SK-MEL-5 (cell line): ENCODE measurements around the gene EP300. TPM values are rescaled to one million over a fixed set of nuclear protein-coding genes. Genes with fewer than 3 reads are reported as not detected.
"Not testable (repeated sequence)": the region's sequence is repeated elsewhere in the genome, so short reads cannot be mapped to it uniquely, and the experiment has no call there.

Experiments
- DNase-seq: peaks from one replicate; pipeline ENCODE4 v3.0.0-alpha.2; 2016; ENCODE audit warnings: low read depth, low spot score
- in situ Hi-C: cut with HindIII; loops from 2 replicates; pipeline ENCODE4 v1.10.0; 2016; ENCODE audit warnings: low sequenced_read_pairs, high pct_unique_total_duplicates, low pct_unique_long_range_greater_than_20kb
- polyA plus RNA-seq, 2 experiments: library from polyadenylated mRNA; depleted of rRNA; stranded (reverse); fragments of >200 nt; gene quantifications; 2 replicates each; pipeline ENCODE4 v1.2.3, GENCODE V29; 2015
- total RNA-seq: library from RNA; depleted of rRNA; stranded (reverse); fragments of >200 nt; shearing (Covaris generic); gene quantifications from 2 replicates; pipeline ENCODE4 v1.2.3, GENCODE V29; 2014; rRNA removed

The EP300 gene
- 29.0 and 33.4 TPM in 2 replicates for total RNA-seq
- 49.2 and 50.9 TPM in 2 replicates for polyA plus RNA-seq (2015; cell fraction: cytosol; rRNA removed)
- 21.4 and 35.0 TPM in 2 replicates for polyA plus RNA-seq (2015; cell fraction: nucleus; rRNA removed)

GRCh38 chr22:41092023-41092817, at the start of gene EP300:
EP300 (plus strand) TSS chr22:41092592; CDS start chr22:41093005, 413 bp downstream.
- DNase-seq: peak; percentile 82
- in situ Hi-C loops: no loop called here

DNA sequence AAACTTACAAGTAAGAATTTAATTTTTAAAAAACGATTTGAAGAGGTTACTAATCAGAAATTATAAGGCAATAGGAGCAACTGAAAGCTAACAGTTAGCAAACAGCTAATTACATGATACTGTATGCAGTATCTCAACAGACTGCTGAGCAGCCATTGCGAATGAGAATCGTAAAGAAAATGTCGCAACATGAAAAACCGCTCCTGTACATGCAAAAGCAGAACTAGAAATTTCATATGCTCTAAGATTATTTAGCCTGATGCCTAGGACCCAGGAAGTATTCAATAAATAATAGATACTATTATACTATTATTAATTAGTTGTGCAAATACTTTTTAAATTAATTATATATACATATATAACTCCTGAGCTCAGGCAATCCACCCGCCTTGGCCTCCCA, 48.7 kb upstream of the EP300 start:
- no peak for DNase-seq
- in situ Hi-C loops: no loop called here

GRCh38 chr22:41045575-41045974, 46.8 kb upstream of the EP300 start:
- DNase-seq, in situ Hi-C loops: not testable (repeated sequence)

DNA sequence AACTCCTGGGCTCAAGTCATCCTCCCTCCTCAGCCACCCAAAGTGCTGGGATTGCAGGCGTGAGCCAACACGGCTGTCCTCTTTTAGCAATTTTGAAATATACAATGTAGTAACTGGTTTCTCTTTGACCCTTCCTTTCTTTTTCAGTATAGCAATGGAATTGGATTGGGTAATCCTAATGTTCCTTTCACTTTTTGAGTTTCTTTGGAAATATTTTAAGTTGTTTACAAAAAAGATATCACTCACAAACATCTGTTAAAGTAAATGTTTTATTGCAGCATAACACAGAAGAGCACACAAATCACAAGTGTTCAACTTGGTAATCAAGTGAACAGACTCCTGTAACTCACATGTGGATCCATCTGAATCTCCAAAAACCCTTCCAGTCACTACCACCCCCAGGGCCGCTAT, 44.6 kb upstream of the EP300 start:
- in situ Hi-C loops: no loop called here
- no peak for DNase-seq

DNA sequence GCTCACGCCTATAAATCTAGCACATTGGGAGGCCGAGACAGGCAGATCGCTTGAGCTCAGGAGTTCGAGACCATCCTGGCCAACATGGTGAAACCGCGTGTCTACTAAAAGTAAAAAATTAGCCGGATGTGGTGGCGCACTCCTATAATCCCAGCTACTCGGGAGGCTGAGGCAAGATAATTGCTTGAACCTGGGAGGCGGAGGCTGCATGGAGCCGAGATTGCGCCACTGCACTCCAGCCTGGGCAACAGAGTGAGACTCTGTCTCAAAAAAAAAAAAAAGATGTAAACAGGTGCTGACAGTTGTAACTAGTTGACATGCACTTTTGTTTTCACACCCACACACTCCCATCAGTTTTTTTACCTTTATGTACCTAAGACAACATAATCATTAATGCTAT, 44.0 kb upstream of the EP300 start:
- DNase-seq, in situ Hi-C loops: not testable (repeated sequence)

GRCh38 chr22:41048791-41049717, 43.3 kb upstream of the EP300 start:
- no peak for DNase-seq
- in situ Hi-C loops: no loop called here

DNA sequence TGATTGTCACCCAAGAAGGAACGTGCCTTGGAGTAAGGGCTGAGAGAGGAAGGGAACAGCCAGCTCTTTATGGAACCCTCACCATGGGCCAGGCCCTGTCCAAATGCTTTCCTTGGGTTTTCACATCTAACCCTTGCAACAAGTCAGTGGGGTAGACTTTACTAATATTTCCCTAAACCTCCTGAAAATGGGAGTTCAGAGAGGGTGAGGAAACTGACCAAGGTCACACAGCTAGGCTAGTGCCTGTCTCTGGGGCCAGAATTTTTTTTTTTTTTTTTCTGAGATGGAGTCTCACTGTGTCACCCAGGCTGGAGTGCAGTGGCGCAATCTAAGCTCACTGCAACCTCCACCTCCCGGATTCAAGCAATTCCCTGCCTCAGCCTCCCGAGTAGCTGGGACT, 42.6 kb upstream of the EP300 start:
- in situ Hi-C loops, DNase-seq: not testable (repeated sequence)

DNA sequence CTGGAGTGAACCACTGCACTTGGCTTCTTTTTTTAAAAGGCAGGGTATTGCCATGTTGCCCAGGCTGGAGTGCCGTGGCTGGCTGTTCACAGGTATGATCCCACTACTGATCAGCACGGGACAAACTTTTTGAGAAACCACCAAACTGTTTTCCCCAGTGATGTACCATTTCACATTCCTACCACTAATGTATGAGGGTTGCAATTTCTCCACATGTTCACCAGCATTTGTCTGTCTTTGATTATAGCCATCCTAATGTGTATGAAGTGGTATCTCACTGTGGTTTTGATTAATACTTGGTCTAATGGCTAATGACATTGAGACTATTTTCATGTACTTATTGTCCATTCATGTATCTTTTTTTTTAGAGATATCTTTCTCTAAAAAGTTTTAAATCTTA, 41.5 kb upstream of the EP300 start:
- in situ Hi-C loops: no loop called here
- DNase-seq: no peak

- in situ Hi-C loops: no loop called here
- DNase-seq: no peak
Observed at GRCh38 chr22:41052661-41053490, 39.5 kb upstream of the EP300 start.

DNA sequence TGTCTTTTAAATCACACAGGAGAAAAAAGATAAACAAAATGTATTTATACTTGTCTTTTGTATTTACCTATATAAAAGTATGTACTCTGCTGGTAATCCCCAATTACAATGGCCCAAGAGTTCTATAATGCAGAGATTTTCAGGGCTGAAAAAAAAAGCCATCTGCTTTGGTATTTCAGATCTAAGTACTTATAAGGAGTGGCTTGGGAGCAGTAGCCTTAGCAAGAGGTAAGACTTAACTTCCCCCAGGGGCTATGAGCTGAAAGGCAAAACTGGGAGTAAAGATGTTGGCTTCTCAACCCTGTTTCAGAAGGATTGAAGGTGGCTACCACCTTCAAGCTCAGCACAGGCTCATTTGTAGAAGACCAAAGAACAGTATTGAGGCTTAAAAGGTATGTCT, 35.3 kb upstream of the EP300 start:
- no peak for DNase-seq
- in situ Hi-C loops: no loop called here

- in situ Hi-C loops: no loop called here
Observed at GRCh38 chr22:41062146-41062545, 30.2 kb upstream of the EP300 start.

GRCh38 chr22:41064326-41064725, 28.1 kb upstream of the EP300 start:
- in situ Hi-C loops, DNase-seq: not testable (repeated sequence)

More at GRCh38 chr22:41062146-41062545, 30.2 kb upstream of the EP300 start:
- DNase-seq: no peak

GRCh38 chr22:41066341-41066740, 26.1 kb upstream of the EP300 start:
- in situ Hi-C loops, DNase-seq: not testable (repeated sequence)

- DNase-seq, in situ Hi-C loops: not testable (repeated sequence)
Observed at GRCh38 chr22:41067968-41068367, 24.4 kb upstream of the EP300 start.

DNA sequence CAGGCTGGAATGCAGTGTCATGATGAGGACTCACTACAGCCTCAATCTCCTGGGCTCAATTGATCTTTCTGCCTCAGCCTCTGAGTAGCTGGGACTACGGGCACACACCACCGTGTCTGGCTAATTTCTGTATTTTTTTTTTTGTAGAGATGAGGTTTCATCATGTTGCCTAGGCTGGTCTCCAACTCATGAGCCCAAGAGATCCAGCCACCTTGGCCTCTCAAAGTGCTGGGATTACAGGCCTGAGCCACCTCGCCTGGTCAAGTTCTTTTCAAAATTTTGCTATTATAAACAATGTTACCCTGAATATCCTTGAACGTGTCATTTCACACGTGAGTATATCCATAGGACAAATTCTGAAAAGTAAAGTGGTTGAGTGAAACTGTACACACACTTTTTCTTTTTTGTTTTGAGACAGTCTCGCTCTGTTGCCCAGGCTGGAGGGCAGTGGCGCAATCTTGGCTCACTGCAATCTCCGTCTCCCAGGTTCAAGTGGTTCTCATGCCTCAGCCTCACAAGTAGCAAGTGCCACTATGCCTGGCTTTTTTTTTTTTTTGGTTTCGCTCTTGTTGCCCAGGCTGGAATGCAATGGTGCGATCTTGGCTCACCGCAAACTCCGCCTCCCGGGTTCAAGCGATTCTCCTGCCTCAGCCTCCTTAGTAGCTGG, 21.6 kb upstream of the EP300 start:
- in situ Hi-C loops: no loop called here
- DNase-seq: no peak

DNA sequence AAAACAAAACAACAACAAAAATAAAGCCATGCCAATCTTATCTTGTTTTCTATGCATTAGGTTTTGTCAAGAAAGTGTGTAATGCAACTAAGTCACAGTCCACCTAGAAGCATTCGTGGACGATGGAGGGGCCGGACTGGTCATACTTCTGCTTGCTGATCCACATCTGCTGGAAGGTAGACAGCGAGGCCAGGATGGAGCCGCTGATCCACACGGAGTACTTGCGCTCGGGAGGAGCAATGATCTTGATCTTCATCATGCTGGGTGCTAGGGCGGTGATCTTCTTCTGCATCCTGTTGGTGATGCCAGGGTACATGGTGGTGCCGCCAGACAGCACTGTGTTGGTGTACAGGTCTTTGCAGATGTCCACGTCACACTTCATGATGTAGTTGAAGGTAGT, 18.3 kb upstream of the EP300 start:
- in situ Hi-C loops: no loop called here
- DNase-seq: no peak

DNA sequence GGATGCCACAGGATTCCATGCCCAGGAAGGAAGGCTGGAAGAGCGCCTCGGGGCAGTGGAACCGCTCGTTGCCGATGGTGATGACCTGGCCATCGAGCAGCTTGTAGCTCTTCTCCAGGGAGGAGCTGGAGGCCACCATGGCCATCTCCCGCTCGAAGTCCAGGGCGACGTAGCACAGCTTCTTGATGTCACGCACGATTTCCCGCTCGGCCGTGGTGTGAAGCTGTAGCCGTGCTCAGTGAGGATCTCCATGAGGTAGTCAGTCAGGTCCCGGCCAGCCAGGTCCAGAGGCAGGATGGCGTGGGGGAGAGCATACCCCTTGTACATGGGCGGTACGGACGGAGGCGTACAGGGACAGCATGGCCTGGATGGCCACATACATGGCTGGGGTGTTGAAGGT, 17.9 kb upstream of the EP300 start:
- in situ Hi-C loops: no loop called here
- DNase-seq: no peak
